Stimulated activated CD4-positive, alpha-beta T cell treated with anti-CD3 and anti-CD28 coated beads, Interleukin-12 subunit alpha, Interleukin-12 subunit beta, amount 100 ng/mL, for 24 hours (primary cell): ENCODE measurements around the gene CNTN4.
"Not testable (repeated sequence)": the region's sequence is repeated elsewhere in the genome, so short reads cannot be mapped to it uniquely, and the experiment has no call there.

ENCODE experiments used
- DNase-seq, 2 experiments: peaks; one replicate each; pipeline ENCODE4 v3.0.0-alpha.2; 2020; ENCODE audit warnings: low read depth in 2 of 2

Gene CNTN4

DNA sequence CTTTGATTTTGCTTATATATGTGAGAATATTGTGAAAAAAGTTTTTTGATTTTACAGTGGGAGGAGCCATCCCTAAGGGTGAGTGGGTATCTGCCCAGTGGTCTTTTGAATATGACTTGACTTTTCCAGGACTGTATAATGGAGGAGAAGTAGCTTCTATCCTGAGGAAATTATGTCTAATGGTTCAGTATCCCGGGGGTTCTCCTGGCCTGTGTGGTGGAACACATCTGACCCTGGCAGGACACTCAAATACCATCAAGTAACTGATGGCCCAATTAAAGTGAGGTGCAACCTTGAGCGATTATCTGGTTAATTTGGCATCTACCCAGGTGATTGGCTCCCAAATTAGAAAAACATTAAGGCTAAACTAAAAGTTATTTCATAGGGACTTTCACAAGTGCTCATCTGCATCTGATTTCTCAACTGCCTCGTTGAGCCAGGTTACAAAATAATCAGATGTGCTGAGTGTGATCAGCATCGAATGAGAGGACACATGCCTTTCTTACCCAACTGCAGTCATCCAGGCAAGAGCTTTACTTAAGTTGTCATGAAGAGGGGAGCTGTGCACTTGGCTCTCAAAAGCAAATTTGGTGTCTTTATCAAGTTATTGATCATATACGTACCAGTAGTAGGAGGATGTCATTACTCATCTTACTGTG is 810.2 kb downstream of the CNTN4 start:
- DNase-seq: no peak

DNA sequence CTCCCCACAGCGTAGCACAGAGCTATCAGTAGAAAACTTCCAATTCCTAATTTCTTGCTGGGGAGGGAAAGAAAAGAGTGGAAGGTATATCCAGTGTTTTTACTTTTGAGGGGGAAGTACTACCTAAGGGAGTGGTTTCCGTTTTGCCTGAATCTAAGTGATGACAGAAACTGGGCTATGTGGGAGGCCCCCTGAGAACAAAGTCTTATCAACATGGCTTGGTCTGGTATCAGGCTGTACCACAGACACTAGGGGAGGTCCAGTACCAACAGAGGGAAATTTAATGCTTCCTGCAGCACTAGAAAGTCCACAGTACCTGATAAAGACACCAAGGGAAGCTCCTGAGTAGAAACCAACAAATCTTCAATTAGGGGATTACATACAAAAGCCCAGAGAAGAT is 812.3 kb downstream of the CNTN4 start:
- DNase-seq: no peak

DNA sequence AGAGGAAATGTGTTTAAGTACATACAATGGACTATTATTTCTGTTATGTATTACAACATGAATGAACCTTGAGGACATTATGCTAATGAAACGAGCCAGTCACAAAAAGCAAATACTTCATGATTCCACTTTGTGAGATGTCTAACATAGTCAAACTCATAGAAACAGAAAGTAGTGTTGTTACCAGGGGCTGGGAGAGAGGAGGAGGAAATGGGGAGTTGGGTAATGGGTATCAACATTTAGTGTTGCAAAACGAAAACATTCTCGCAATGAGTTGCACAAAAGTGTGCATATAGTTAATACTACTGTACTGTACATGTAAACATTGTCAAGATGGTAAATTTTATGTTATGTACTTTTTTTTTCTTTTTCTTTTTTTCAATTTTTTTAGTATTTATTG is 817.2 kb downstream of the CNTN4 start:
- no peak for DNase-seq

DNA sequence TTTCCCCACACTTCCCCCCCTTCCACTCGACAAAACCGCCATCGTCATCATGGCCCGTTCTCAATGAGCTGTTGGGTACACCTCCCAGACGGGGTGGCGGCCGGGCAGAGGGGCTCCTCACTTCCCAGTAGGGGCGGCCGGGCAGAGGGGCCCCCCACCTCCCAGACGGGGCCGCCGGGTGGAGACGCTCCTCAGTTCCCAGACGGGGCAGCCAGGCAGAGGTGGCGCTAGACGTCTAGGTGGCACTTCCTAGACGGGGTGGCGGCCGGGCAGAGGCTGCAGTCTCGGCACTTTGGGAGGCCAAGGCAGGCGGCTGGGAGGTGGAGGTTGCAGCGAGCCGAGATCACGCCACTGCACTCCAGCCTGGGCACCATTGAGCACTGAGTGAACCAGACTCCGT is 818.0 kb downstream of the CNTN4 start:
- not testable (repeated sequence) for DNase-seq

DNA sequence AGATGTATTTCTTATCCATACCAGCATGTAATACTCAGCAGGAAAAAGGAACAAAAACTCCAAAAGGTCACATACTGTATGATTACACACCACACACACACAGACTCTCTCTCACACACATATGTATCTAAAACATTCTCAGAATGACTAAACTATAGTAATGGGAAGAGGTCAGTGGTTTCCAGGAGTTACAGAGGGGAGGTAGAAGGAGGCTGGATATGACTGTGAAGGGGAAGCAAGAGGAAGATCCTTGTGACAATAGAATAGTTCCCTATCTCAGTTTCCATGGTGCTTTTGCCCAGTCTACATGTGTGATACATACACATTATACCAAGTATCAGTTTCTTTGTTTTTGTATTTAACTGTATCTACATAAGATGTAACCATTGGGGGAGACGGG is 821.4 kb downstream of the CNTN4 start:
- DNase-seq: no peak

DNA sequence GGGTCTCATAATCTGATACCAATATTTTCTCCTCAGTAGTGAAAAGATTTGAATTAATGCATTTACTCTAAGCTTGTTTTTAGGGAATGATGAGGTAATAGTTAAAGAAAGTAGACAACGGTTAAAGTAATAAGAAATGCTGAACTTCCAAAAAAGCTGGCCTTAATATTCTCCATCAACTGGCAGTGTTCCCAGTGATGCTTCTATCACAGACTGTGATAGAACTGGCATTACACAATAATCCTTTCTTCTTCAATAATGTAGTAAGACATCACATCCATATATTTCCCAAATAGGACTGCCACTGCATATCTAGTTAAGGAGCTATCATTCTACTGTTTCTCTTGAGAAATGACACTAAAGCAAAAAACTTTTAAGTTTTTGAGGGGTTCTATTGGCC is 822.8 kb downstream of the CNTN4 start:
- DNase-seq: no peak

DNA sequence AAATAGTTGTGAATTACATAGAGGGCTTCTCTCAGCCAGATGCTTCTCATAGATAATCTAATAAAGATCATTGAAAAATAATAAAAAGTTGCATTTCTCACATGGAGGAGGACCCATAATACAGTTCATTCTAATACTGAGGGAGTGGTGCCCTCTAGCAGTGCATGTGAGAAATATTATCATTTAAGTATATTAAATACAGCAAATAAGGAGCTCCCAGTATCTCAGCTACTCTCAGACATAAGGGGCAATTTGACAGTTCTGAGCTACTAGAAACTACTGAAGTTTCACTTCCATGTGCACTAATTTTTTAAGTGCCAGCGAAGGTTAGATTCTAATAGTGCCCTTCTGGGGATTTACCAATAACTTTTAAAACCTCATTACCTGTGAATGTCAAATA is 823.2 kb downstream of the CNTN4 start:
- DNase-seq: no peak

DNA sequence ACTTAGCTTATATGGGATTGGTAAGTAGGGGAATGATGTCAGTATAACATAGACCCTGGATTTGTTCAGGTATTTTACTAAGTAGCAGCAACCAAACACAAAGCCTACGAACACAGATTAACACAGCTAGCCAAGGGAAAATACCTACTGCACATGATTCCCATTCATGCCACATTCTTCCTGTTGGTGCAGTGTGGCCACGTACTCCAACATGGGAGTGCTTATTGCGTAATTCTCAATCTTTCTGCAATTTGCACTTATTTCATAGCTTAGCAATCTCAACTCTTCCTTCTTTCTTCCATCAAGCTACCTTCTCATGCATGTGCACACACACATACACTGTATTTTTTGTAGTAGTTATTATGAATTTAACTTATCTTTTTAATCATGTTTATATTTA is 824.7 kb downstream of the CNTN4 start:
- no peak for DNase-seq

DNA sequence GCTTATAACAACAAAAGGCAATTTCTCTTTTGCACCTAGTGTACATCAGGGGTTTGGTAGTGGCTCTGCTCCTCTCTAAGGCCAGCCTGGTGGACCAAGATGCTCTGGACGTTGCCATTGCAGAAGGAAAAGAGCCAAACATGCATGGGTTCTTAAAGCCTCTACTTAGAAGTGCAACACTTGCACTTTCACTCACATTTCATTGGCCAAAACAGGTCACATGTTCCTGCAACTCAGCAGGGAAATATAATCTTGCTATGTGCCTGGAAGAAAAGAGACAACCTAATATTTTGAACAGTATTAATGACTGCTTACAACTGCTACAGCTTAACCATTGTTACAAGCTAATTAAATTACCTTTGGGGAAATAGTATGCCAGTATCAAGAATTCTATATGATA is 828.6 kb downstream of the CNTN4 start:
- no peak for DNase-seq

DNA sequence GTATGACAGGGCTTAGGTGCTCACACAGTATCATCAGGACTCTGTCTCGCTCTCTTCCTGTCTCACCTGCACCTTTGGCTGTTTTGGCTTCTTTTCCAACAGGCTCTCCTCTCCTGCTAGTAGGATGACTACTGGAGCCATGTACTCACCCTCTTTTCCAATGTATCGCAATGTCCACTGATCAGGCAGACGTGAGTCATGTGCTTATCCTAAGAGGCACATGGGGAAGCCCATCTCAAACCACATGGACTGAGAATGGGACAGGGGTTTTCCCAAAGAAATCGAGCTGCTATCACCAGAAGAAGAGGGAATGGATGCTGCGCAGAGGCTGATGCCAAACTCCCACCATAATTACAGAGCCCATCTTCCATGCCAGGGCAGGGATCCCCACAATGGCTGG is 830.9 kb downstream of the CNTN4 start:
- DNase-seq: no peak

DNA sequence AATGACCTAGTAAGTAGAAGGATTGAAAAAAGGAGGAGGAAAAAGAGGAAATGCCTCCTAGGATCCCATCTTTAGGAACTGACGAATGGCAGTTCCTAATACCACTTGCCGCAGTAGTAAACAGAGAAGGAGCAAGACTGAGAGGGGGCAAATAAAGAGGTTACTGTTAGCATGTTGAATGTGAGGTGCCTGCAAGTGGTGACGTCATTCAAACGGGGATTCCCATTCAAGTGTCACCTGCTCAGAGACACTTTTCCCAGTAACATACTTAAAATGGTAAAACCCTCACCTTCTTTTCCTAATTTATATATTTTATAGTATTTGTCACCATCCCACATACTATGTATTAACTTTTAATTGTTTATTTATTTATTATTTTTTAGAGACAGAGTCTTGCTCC is 832.6 kb downstream of the CNTN4 start:
- no peak for DNase-seq

DNA sequence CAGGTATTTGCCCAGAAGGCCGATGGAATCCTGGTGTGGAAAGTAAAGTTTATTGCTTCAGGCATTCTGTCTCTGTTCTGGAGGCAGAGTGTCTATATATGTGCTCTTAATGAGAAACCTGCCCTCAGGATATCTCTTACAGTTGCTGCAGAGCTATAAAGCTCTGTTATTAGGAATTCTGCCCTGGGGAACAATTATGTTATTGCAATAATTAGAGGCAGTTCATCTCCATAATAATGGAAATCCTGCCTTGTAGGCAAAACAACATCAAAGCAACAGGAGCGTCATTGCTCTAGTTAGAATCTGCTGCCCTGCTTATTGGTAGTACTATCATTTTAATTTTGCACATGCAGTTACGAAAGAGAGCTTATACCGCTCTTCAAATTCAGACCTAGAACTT is 835.9 kb downstream of the CNTN4 start:
- no peak for DNase-seq

DNA sequence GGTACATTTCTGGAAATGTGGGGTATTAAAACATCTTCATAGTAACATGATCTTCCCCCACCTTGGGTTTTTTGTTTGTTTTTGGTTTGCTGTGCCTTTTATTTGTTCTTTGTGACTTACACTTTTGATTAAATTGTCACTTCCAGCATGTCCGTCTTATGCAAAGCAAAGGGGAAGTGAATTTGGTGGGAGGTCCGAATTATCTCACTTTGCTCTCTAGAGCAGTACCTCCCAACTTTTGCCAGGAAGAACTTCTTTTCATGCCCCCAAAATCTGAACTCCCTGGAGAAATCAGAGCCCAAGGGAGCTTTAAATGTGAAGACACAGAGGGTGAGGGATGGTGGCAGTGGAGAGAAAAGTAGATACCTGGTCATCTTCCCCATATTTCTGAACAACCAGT is 838.4 kb downstream of the CNTN4 start:
- DNase-seq: no peak

DNA sequence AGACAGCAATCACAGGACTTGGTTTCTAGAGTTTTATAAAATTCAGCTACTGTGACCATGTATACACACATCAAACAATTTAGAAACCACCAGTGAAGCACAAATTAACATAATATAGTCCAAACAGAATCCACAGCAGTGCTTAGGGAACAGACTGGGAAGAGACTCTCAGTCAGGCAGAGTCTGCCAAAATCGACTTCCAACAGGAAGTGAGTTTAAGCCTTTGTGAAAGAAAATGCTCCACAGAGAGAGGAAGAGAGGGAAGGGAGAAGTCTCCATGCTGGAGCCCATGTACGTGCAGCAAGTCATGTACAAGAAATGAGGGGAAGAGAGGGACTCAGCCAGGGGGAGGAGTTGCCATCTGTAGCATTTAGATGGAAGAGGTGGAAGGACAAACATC is 838.9 kb downstream of the CNTN4 start:
- DNase-seq: no peak

DNA sequence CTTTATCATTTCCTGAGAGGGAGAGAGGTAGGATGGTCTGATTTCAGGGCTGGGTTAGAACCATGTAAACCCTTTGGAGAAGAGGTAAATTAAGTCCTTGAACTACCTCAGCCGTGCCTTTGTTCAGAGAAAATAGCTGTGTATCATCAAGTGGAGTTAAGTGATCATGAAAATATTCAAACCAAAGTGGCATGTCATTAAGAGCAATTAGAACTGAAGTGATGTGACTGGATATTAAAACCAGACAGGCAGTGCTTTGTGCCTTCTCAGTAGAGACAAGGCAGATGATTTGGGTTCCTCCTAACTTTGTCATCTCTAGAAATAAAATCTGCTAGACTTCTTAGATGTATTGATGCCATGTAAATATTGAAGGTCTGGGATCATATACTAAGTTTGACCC is 840.0 kb downstream of the CNTN4 start:
- DNase-seq: no peak

DNA sequence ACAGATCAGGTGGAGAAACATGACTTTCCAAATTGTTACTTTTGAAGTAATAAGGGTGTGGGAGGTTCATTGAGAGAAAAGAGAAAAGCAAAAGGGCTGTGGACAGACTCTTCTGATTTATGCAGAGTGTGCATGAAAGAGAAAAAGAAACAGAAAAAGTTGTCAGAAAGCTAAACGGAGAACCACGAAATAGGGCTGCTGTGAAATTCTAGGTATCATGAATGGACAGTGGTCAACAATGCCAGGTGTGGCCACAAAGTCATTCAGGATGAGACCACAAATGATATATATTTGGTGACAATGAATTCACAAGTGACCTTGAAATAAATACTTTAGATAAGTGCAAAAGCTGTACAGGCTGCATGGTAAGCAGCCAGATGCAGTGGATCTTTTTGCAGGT is 841.4 kb downstream of the CNTN4 start:
- no peak for DNase-seq

DNA sequence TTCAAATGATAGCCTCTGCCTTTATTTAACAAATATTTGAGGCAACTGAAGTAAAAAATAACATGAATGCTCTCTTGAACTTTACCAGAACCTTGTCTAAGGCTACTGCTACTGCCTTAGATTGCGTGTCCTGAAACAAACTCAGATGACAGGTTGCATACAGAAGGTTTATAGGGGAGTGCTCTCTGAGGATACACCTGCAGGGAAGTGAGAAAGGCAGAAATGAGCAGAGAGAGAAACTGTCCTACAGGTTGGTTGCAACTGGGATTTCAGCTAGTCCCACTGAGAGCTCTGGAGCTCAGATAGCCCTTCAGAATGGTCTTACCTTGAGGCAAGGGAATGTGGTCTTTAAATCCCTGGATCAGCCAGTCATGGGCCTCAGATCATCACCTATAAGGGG is 846.0 kb downstream of the CNTN4 start:
- no peak for DNase-seq

DNA sequence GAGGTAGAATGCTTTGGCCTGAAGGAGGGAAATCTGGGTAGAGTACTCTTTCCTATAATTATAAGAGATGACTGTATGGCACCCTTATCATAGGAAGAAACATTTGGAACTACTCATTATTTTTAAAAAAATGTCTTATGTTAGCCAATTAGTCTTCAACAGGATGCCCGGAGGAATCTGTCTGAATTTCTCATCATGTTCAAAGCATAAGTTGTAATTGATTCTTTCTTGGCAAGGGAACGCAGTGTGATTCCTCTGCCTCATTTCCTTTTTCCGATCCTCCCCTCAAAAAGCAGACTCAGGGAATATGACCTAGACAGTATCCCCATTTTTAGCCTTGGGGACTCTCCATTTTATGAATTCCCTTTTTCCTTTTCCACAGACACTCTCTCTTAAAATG is 846.5 kb downstream of the CNTN4 start:
- no peak for DNase-seq

DNA sequence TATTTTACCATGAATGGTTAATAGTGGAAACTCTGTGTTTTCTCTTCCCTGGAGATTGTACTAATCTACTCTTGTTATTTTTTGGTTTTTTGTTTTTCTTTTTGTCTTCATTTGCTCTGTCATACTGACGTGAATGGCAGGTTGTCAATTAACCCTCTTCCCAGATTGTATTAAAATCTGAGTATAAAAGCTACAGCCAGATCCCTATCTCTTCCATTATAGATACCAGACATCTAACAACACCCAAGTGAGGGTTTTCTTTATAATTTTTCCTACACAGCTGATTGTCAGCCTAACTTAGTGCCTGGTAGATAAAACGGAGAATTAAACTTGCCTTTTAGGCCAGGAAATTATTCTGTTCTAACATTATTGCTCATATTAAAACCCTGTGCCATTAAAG is 848.9 kb downstream of the CNTN4 start:
- DNase-seq: no peak

DNA sequence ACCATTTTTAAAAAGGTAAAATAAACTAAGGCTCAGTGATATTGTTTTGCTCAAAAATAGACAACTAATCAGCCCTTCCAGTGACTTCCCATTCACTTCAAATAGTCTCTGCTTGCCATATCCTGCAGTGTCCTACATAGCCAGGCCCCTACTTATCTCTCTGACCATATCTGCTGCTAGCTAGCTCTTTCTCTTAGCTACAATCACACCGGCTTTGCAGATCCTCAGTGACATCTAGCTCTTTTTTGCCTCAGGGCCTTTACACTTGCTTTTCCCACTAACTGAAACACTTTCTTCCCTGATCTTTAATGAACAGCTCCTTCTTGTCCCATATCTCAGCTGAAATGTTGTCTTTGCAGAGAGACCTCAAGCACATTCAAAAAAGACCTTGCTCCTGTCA is 850.2 kb downstream of the CNTN4 start:
- no peak for DNase-seq

DNA sequence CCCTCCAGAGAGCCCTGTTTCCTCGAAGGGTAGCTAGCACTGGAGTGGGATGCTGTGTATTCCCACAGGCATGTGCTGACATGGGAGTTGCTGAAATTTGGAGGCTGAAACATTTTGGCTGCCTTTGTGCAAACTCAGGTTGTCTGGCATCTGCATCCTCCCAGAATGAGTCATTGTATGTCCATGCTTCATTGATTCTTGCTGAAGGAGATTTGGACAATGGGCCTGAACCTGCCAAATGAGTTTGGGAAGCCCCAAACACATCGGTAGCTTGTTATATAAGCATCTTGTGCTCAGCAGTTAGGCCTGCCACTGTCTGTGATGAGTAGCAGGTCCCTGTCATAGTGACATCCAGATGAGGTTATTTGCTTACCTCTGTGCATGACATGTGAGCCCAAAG is 851.5 kb downstream of the CNTN4 start:
- DNase-seq: no peak

DNA sequence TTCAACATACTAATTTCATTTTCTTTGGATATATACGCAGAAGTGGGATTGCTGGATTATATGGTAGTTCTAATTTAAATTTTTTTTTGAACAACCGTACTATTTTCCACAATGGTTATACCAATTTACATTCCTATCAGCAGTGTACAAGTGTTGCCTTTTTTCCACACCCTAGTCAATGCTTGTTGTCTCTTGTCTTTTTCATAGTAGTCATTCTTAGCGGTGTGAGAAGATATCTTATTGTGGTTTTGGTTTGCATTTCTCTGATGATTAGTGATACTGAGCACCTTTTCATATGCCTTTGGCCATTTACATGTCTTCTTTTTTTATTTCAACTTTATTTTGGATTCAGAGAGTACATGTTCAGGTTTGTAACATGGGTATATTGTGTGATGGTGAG is 858.4 kb downstream of the CNTN4 start:
- DNase-seq: no peak

DNA sequence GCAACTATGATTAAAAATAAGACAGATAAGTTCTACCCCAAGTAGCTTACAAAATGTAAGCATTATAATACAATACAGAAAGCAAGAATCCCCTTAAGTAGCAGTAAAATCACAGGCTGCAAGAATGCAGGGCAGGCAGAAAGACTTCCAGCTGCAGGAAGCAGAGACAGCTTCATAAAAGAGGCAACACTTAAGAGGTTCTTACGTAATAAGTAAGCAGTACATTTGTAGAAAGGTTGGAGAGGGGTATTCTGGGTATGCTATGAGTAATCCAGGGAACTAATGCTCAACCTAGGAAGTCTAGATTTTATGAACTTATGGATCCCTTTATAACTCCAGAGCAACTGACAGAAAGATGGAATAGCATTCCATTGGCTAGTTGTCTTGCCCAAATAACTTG is 859.9 kb downstream of the CNTN4 start:
- DNase-seq: no peak

DNA sequence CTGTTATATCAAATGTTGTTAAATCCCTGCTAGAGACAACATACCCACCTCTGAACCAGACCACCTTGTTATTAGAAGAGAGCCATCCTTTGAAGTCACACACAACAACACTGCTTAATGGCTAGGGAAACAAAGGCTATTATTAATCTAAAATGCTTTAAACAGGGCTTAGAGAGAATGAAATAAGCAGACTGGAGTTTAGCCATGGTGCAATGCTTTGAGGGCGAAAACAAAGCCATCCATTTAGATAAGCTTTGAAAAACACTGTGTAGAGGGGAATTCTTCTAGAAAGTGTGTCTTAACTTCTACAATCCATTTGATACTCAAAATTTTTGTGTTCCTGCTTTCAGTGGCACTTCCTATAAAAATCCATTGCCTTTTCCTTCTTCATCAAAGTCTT is 862.9 kb downstream of the CNTN4 start:
- DNase-seq: no peak

DNA sequence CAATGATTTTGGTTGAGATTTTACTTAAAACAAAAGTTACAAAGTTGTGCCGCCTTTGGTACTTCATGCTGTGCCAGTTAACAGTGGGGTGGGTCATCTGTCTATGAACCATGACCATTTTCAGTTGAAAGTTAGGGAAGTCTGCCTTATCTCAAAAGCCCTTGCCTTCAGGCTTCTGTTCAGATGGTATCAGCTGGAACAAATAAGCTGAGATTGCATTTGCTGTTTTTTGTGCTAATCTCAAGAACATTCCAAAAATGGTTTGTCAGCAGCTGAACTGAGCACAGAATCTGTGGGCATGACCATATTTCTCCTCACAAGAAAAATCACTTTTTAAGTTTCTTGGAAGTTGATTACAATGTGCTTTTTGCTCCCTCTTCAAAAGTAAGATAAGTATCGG is 869.2 kb downstream of the CNTN4 start:
- DNase-seq: no peak
